H1 (cell line): ENCODE measurements around the gene BGN. TPM values are rescaled to one million over a fixed set of nuclear protein-coding genes. Genes with fewer than 3 reads are reported as not detected.

Experiments
- CTCF ChIA-PET: fragments of 300-600 bp; sonication (Branson Sonifier 250); formaldehyde crosslinking; loops from one replicate; lab custom pipeline; 2021; ENCODE audit not compliant: partially characterized antibody; lab: Charles Lee
- POLR2A ChIA-PET: fragments of 300-600 bp; sonication (Branson Sonifier 250); formaldehyde crosslinking; loops from one replicate; lab custom pipeline; 2021; ENCODE audit warnings: inconsistent platforms; ENCODE audit not compliant: partially characterized antibody; lab: Charles Lee
- DNase-seq, 2 experiments: peaks; one replicate each; pipeline versions ENCODE4 v3.0.0 to v3.0.0-alpha.2; 2010 to 2022; ENCODE audit warnings: low spot score in 2 of 2, low read depth in 1 of 2, mixed read lengths in 1 of 2
- FAIRE-seq: peaks from 2 replicates; lab custom pipeline; 2011; peaks lifted over from hg19 to GRCh38; lab: Jason Lieb, UNC
- H2AFZ ChIP-seq: 2 replicates; pipeline ENCODE4 v1.8.1; 2012; ENCODE audit warnings: low read length, inconsistent platforms
- H2AK5ac ChIP-seq: 2 replicates; pipeline ENCODE4 v1.6.1; 2013; ENCODE audit warnings: low read depth, low read length
- H2BK120ac ChIP-seq: replicated peaks from 2 replicates; pipeline ENCODE3; 2013; ENCODE audit warnings: low read depth, low read length, inconsistent platforms
- H2BK12ac ChIP-seq: 2 replicates; pipeline ENCODE4 v1.6.1; 2013; ENCODE audit warnings: low read depth, low read length
- H2BK15ac ChIP-seq: 2 replicates; pipeline ENCODE4 v1.6.1; 2013; ENCODE audit warnings: low read length
- H2BK20ac ChIP-seq: 2 replicates; pipeline ENCODE4 v1.6.1; 2013; ENCODE audit warnings: low read length
- H2BK5ac ChIP-seq: 2 replicates; pipeline ENCODE4 v1.6.1; 2013; ENCODE audit warnings: low read depth, low read length
- H3K14ac ChIP-seq: 2 replicates; pipeline ENCODE4 v1.6.1; 2013; ENCODE audit warnings: inconsistent platforms; ENCODE audit not compliant: insufficient read length
- H3K18ac ChIP-seq: 2 replicates; pipeline ENCODE4 v1.6.1; 2013; ENCODE audit warnings: low read length; ENCODE audit errors: extremely low read depth
- H3K23ac ChIP-seq: 2 replicates; pipeline ENCODE4 v1.6.1; 2013; ENCODE audit warnings: inconsistent platforms; ENCODE audit not compliant: insufficient read length
- H3K23me2 ChIP-seq: 2 replicates; pipeline ENCODE4 v1.6.1; 2013; ENCODE audit warnings: low read depth, low read length
- H3K27ac ChIP-seq: 2 replicates; pipeline ENCODE4 v1.6.1; 2011; ENCODE audit warnings: low read depth, low read length, inconsistent platforms
- H3K27me3 ChIP-seq, 4 experiments: replicated peaks in 1 of 4; 1 replicate in 1 of 4; 2 replicates in 3 of 4; pipeline versions ENCODE4 v1.6.1 to v1.8.1; 2011 to 2013; ENCODE audit warnings: low read length in 3 of 4, mild to moderate bottlenecking in 3 of 4, inconsistent platforms in 2 of 4, mixed read lengths in 2 of 4, moderate library complexity in 1 of 4; ENCODE audit not compliant: control insufficient read depth in 3 of 4, insufficient read depth in 3 of 4; ENCODE audit errors: extremely low read depth in 1 of 4
- H3K36me3 ChIP-seq, 4 experiments: 2 replicates each; pipeline versions ENCODE4 v1.6.1 to v1.8.1; 2011 to 2013; ENCODE audit warnings: mild to moderate bottlenecking in 4 of 4, low read length in 3 of 4, moderate library complexity in 2 of 4, control low read depth in 1 of 4, inconsistent platforms in 1 of 4; ENCODE audit not compliant: insufficient read depth in 4 of 4, control insufficient read depth in 2 of 4
- H3K4ac ChIP-seq: replicated peaks from 2 replicates; pipeline ENCODE3; 2013; ENCODE audit warnings: low read length, low read depth, mixed read lengths, inconsistent platforms; ENCODE audit not compliant: insufficient read length
- H3K4me1 ChIP-seq, 4 experiments: replicated peaks in 1 of 4; 1 replicate in 1 of 4; 2 replicates in 3 of 4; pipeline versions ENCODE4 v1.6.1 to v1.8.1; 2011 to 2013; ENCODE audit warnings: low read length in 3 of 4, inconsistent platforms in 2 of 4, mixed read lengths in 1 of 4; ENCODE audit not compliant: insufficient read depth in 4 of 4, control insufficient read depth in 3 of 4
- H3K4me2 ChIP-seq, 2 experiments: 2 replicates each; pipeline versions ENCODE4 v1.6.1 to v1.8.1; 2011 to 2013; ENCODE audit warnings: low read depth in 2 of 2, low read length in 2 of 2, control low read depth in 1 of 2, inconsistent platforms in 1 of 2, mild to moderate bottlenecking in 1 of 2; ENCODE audit not compliant: insufficient read depth in 1 of 2
- H3K4me3 ChIP-seq, 4 experiments: fragments of 200-600, 300-600 bp in 1 of 4; sonication (generic), shearing (Covaris generic), sonication (Bioruptor Twin) in 1 of 4; 2 replicates each; pipeline versions ENCODE4 v1.5.1 to v1.8.1; 2011 to 2016; ENCODE audit warnings: low read length in 4 of 4, low read depth in 3 of 4, control low read depth in 2 of 4, inconsistent platforms in 2 of 4, mild to moderate bottlenecking in 2 of 4, mixed read lengths in 1 of 4, moderate library complexity in 1 of 4; ENCODE audit not compliant: insufficient read depth in 2 of 4; ENCODE audit errors: extremely low read depth in 1 of 4
- H3K56ac ChIP-seq: replicated peaks from 2 replicates; pipeline ENCODE3; 2013; ENCODE audit warnings: low read depth, mild to moderate bottlenecking, mixed read lengths, low read length, inconsistent platforms; ENCODE audit not compliant: insufficient read length
- H3K79me1 ChIP-seq: 2 replicates; pipeline ENCODE4 v1.6.1; 2013; ENCODE audit warnings: low read depth, low read length, control low read depth
- H3K79me2 ChIP-seq, 2 experiments: 2 replicates each; pipeline versions ENCODE4 v1.6.1 to v1.8.1; 2012 to 2013; ENCODE audit warnings: low read length in 2 of 2, mild to moderate bottlenecking in 2 of 2, inconsistent platforms in 1 of 2; ENCODE audit not compliant: insufficient read depth in 2 of 2, control insufficient read depth in 1 of 2
- H3K9ac ChIP-seq, 4 experiments: replicated peaks in 1 of 4; 1 replicate in 1 of 4; 2 replicates in 3 of 4; pipeline versions ENCODE4 v1.6.1 to v1.8.1; 2011 to 2013; ENCODE audit warnings: low read depth in 3 of 4, low read length in 3 of 4, control low read depth in 2 of 4, mild to moderate bottlenecking in 2 of 4, moderate library complexity in 2 of 4, inconsistent platforms in 1 of 4; ENCODE audit errors: extremely low read depth in 1 of 4
- H3K9me3 ChIP-seq, 2 experiments: 2 replicates each; pipeline versions ENCODE4 v1.6.1 to v1.8.1; 2012 to 2013; ENCODE audit warnings: mild to moderate bottlenecking in 2 of 2, moderate library complexity in 2 of 2, control low read depth in 1 of 2, inconsistent platforms in 1 of 2, low read depth in 1 of 2, low read length in 1 of 2, mixed read lengths in 1 of 2; ENCODE audit not compliant: insufficient read depth in 2 of 2
- H4K20me1 ChIP-seq, 2 experiments: replicated peaks in 1 of 2; 2 replicates each; pipeline versions ENCODE3 to v1.8.1; 2011 to 2013; ENCODE audit warnings: inconsistent platforms in 2 of 2, low read length in 2 of 2, mild to moderate bottlenecking in 1 of 2; ENCODE audit not compliant: insufficient read depth in 2 of 2, control insufficient read depth in 1 of 2
- H4K5ac ChIP-seq: 2 replicates; pipeline ENCODE4 v1.6.1; 2013; ENCODE audit warnings: low read length, low read depth, mixed read lengths, inconsistent platforms; ENCODE audit not compliant: insufficient read length
- H4K8ac ChIP-seq: 2 replicates; pipeline ENCODE4 v1.8.0; 2013; ENCODE audit warnings: mild to moderate bottlenecking, moderate library complexity, low read length, inconsistent platforms; ENCODE audit not compliant: insufficient read depth; ENCODE audit errors: extremely low read depth
- H4K91ac ChIP-seq: replicated peaks from 2 replicates; pipeline ENCODE3; 2013; ENCODE audit warnings: low read length, mixed read lengths, inconsistent platforms; ENCODE audit not compliant: insufficient read length
- ATF3 ChIP-seq: IDR thresholded peaks from 2 replicates; pipeline ENCODE4 v1.6.1; 2011; ENCODE audit warnings: low read depth, mild to moderate bottlenecking, low read length; ENCODE audit not compliant: insufficient read depth
- E2F6 ChIP-seq: IDR thresholded peaks from 2 replicates; pipeline ENCODE4 v1.6.1; 2012; ENCODE audit warnings: inconsistent platforms
- GABPA ChIP-seq: IDR thresholded peaks from 2 replicates; pipeline ENCODE4 v1.6.1; 2011; ENCODE audit warnings: mild to moderate bottlenecking, low read length, moderate library complexity, borderline replicate concordance; ENCODE audit not compliant: insufficient read depth
- POLR2AphosphoS5 ChIP-seq: IDR thresholded peaks from 2 replicates; pipeline ENCODE4 v1.6.1; 2011; ENCODE audit warnings: low read depth, low read length
- SIN3A ChIP-seq, 2 experiments: IDR thresholded peaks in 1 of 2; conservative IDR thresholded peaks in 1 of 2; 2 replicates each; pipeline ENCODE4 v1.6.1; 2011 to 2012; ENCODE audit warnings: low read length in 2 of 2, improper control_type of control experiment in 1 of 2, low read depth in 1 of 2, mild to moderate bottlenecking in 1 of 2
- SP2 ChIP-seq: IDR thresholded peaks from 2 replicates; pipeline ENCODE4 v1.6.1; 2012; ENCODE audit warnings: mild to moderate bottlenecking, low read length, inconsistent platforms
- YY1 ChIP-seq: IDR thresholded peaks from 2 replicates; pipeline ENCODE4 v1.6.1; 2011; ENCODE audit warnings: low read depth, mild to moderate bottlenecking, low read length
- WGBS, 2 experiments: shearing (Covaris generic) in 1 of 2; methylation state at CpG; one replicate each; pipeline versions ENCODE4 v1.1.6 to v1.1.7; 2013 to 2015; ENCODE audit warnings: low lambda C conversion rate in 2 of 2, mixed read lengths in 2 of 2, inconsistent platforms in 1 of 2, low coverage in 1 of 2, missing lambda C conversion rate in 1 of 2; ENCODE audit not compliant: insufficient replicate concordance in 2 of 2, insufficient coverage in 1 of 2, insufficient read length in 1 of 2; ENCODE audit errors: extremely low coverage in 1 of 2, missing lambda C conversion rate in 1 of 2; 5-methylcytosine and 5-hydroxymethylcytosine counted together
- polyA plus RNA-seq, 7 experiments: library from polyadenylated mRNA; depleted of rRNA in 3 of 7; stranded (reverse) in 5 of 7; unstranded in 2 of 7; fragments of >200 nt in 5 of 7; fragments of 200-250 nt in 2 of 7; gene quantifications; 1 replicate in 5 of 7; 2 replicates in 1 of 7; 4 replicates in 1 of 7; pipeline versions ENCODE4 v1.2.1 to v1.2.3, GENCODE V29; 2011 to 2013; ENCODE audit warnings: missing spikeins in 2 of 7, mixed read lengths in 2 of 7
- total RNA-seq: library from RNA; stranded (reverse); fragmentation: NEBNext Ultra II Directional; extraction: Animal tissue kit (Norgen Biotek cat#: 25700); gene quantifications from 2 replicates; pipeline ENCODE4 v1.2.1, GENCODE V29; 2021

Gene BGN
- total and polyA plus RNA-seq, 2 of the 8 experiments (the other 6 are each of a cell fraction or from before 2014, with no cell fraction given) = 1.8 to 2.4 TPM

GRCh38 chrX:153495362-153495751 is 577 bp downstream of the BGN start:
- H3K4me2 ChIP-seq = peak overlapping the region; percentile 54 to 74
- FAIRE-seq = no peak
- CTCF ChIA-PET = interaction anchor here (0.7 to 7.5 kb wide), 6 partner anchors 12 to 81 kb away, joined by 3 to 50 read pairs (median 4); no protein-coding TSS in a partner anchor

More at GRCh38 chrX:153495362-153495751, 577 bp downstream of the BGN start:
- peaks cover 0 to 18% (median 5%) of the 10 kb centered on the region in 4 experiments; a peak in 3 of 7 replicates for H3K4me1 ChIP-seq
- no peak overlapping the region for H3K56ac ChIP-seq
- H2AFZ ChIP-seq = no peak overlapping the region
- H3K4me3 ChIP-seq = peak overlapping the region in 3 of 4 experiments; percentile 3 to 52 (median 6); a peak in 3 of 8 replicates
- no peak overlapping the region for H2BK120ac ChIP-seq
- no peak overlapping the region for H2AK5ac ChIP-seq
- H3K36me3 ChIP-seq = no peaks in the 10 kb centered on the region
- no peak overlapping the region for H3K23ac ChIP-seq
- H2BK12ac ChIP-seq = peak overlapping the region; percentile 68; the same call in 1 of the 2 replicates
- no peak overlapping the region for H3K9ac ChIP-seq
- no peaks in the 10 kb centered on the region for H3K79me1 ChIP-seq
- no peak overlapping the region for H2BK15ac ChIP-seq
- WGBS, 2 experiments = 40% methylated on average over 1 of the region's 17 CpGs; no CpG with 5 or more reads in 1 of the 2 experiments
- H4K20me1 ChIP-seq = no peaks in the 10 kb centered on the region
- no peaks in the 10 kb centered on the region for H3K9me3 ChIP-seq
- no peak overlapping the region for H3K27ac ChIP-seq
- H4K8ac ChIP-seq = no peak overlapping the region
- H4K91ac ChIP-seq = no peak overlapping the region
- no peaks in the 10 kb centered on the region for H3K79me2 ChIP-seq
- H3K23me2 ChIP-seq = no peaks in the 10 kb centered on the region; the same call in 1 of the 2 replicates
- no peak overlapping the region for H3K4ac ChIP-seq
- DNase-seq = no peak
- no peak overlapping the region for H2BK5ac ChIP-seq
- no peak overlapping the region for H3K18ac ChIP-seq
- TF ChIP-seq SP2 = no peak
- TF ChIP-seq GABPA = no peak
- no peak for TF ChIP-seq SIN3A (conservative IDR thresholded peaks at IDR 0.05 in 1 of 2, IDR thresholded peaks at IDR 0.05 in 1 of 2; ENCODE audit: low read depth in 1 of 2, low read length in 2 of 2)
- TF ChIP-seq ATF3 = no peak
- TF ChIP-seq POLR2AphosphoS5 = no peak
- no peak for TF ChIP-seq E2F6
- no peak for TF ChIP-seq YY1
- H2BK20ac ChIP-seq = no peak overlapping the region
- H4K5ac ChIP-seq = no peak overlapping the region
- no peak overlapping the region for H3K14ac ChIP-seq
- peaks cover 0 to 2% (median 0%) of the 10 kb centered on the region in 4 experiments; a peak in 5 of 7 replicates for H3K27me3 ChIP-seq
- POLR2A ChIA-PET = interaction anchor here (1.3 to 2.0 kb wide), 2 partner anchors 10 to 162 kb away, joined by 3 to 4 read pairs; partner anchors contain the start of gene ZNF275
